WTC11 (cell line): Measurements from ENCODE around the gene LRRN3. TPM values are rescaled to one million over a fixed set of nuclear protein-coding genes. Genes with fewer than 3 reads are reported as not detected.

ENCODE experiments used
- ATAC-seq: fragments of 200-7000 bp; cut with Tn5 transposase; 2 replicates; pipeline ENCODE4 v1.10.0; 2021; ENCODE audit warnings: mild to moderate bottlenecking, moderate library complexity
- CTCF ChIA-PET: fragments of 300-600 bp; sonication (Branson Sonifier 250); formaldehyde crosslinking; loops from one replicate; lab custom pipeline; 2021; ENCODE audit warnings: antibody characterized with exemption; lab: Charles Lee
- POLR2A ChIA-PET: fragments of 350-600 bp; sonication (Branson Sonifier 250); formaldehyde crosslinking; loops from one replicate; lab custom pipeline; 2021; ENCODE audit warnings: antibody characterized with exemption; lab: Charles Lee
- DNase-seq: peaks from one replicate; pipeline ENCODE4 v3.0.0; 2021; ENCODE audit warnings: low spot score
- H3K27ac Mint-ChIP-seq: 2 replicates; pipeline ENCODE4 v1.8.0; 2021; ENCODE audit warnings: mixed read lengths
- H3K27me3 Mint-ChIP-seq: 2 replicates; pipeline ENCODE4 v1.8.0; 2021; ENCODE audit warnings: low read depth, mild to moderate bottlenecking, moderate library complexity, mixed read lengths
- H3K36me3 Mint-ChIP-seq: 2 replicates; pipeline ENCODE4 v1.8.0; 2021; ENCODE audit warnings: mixed read lengths
- H3K4me1 Mint-ChIP-seq: 2 replicates; pipeline ENCODE4 v1.8.0; 2022; ENCODE audit warnings: mixed read lengths
- H3K4me3 Mint-ChIP-seq: 2 replicates; pipeline ENCODE4 v1.8.0; 2021; ENCODE audit warnings: mild to moderate bottlenecking, moderate library complexity, mixed read lengths
- H3K9me3 Mint-ChIP-seq: 2 replicates; pipeline ENCODE4 v1.8.0; 2021; ENCODE audit warnings: mixed read lengths
- ATF2 ChIP-seq: sonication (generic); formaldehyde crosslinking; IDR thresholded peaks from 2 replicates; pipeline ENCODE4 v1.8.1; 2022; ENCODE audit warnings: low read depth, missing genetic modification reagents, borderline replicate concordance
- ATF6 ChIP-seq: sonication (generic); formaldehyde crosslinking; IDR thresholded peaks from 2 replicates; pipeline ENCODE4 v1.8.1; 2023; ENCODE audit warnings: mild to moderate bottlenecking, missing genetic modification reagents
- CTCF ChIP-seq: fragments of 200-600 bp; IDR thresholded peaks from 2 replicates; pipeline ENCODE4 v1.8.0; 2022; ENCODE audit warnings: antibody characterized with exemption
- EMX1 ChIP-seq: fragments of 250-450 bp; sonication (Bioruptor Pico); IDR thresholded peaks from 2 replicates; pipeline ENCODE4 v1.8.0; 2021; ENCODE audit warnings: mild to moderate bottlenecking
- HMGXB4 ChIP-seq: sonication (generic); formaldehyde crosslinking; IDR thresholded peaks from 2 replicates; pipeline ENCODE4 v1.8.1; 2023; ENCODE audit warnings: mild to moderate bottlenecking, moderate library complexity, missing genetic modification reagents
- MLX ChIP-seq: sonication (generic); formaldehyde crosslinking; IDR thresholded peaks from 2 replicates; pipeline ENCODE4 v1.8.1; 2023; ENCODE audit warnings: mild to moderate bottlenecking, missing genetic modification reagents, moderate library complexity
- MYBL2 ChIP-seq: sonication (generic); formaldehyde crosslinking; IDR thresholded peaks from 2 replicates; pipeline ENCODE4 v1.8.1; 2023; ENCODE audit warnings: mild to moderate bottlenecking, moderate library complexity, missing genetic modification reagents
- NFYB ChIP-seq: sonication (generic); formaldehyde crosslinking; conservative IDR thresholded peaks from 2 replicates; pipeline ENCODE4 v1.8.0; 2022; ENCODE audit warnings: low read depth, missing genetic modification reagents
- NR1H2 ChIP-seq: sonication (generic); formaldehyde crosslinking; IDR thresholded peaks from 2 replicates; pipeline ENCODE4 v1.9.0; 2021; ENCODE audit warnings: mild to moderate bottlenecking, moderate library complexity, missing genetic modification reagents
- PRDM15 ChIP-seq: sonication (generic); formaldehyde crosslinking; IDR thresholded peaks from 2 replicates; pipeline ENCODE4 v1.8.0; 2022; ENCODE audit warnings: missing genetic modification reagents
- SMAD3 ChIP-seq: sonication (generic); formaldehyde crosslinking; IDR thresholded peaks from 2 replicates; pipeline ENCODE4 v1.8.0; 2022; ENCODE audit warnings: missing genetic modification reagents, mild to moderate bottlenecking, borderline replicate concordance
- SMAD4 ChIP-seq: sonication (generic); formaldehyde crosslinking; IDR thresholded peaks from 2 replicates; pipeline ENCODE4 v1.8.0; 2022; ENCODE audit warnings: mild to moderate bottlenecking, missing genetic modification reagents
- TEAD1 ChIP-seq: sonication (generic); formaldehyde crosslinking; IDR thresholded peaks from 2 replicates; pipeline ENCODE4 v1.8.0; 2022; ENCODE audit warnings: mild to moderate bottlenecking, missing genetic modification reagents
- TEAD4 ChIP-seq: sonication (generic); formaldehyde crosslinking; IDR thresholded peaks from 2 replicates; pipeline ENCODE4 v1.8.0; 2022; ENCODE audit warnings: mild to moderate bottlenecking, missing genetic modification reagents
- TP53 ChIP-seq: sonication (generic); formaldehyde crosslinking; IDR thresholded peaks from 2 replicates; pipeline ENCODE4 v1.8.1; 2023; ENCODE audit warnings: mild to moderate bottlenecking, missing genetic modification reagents
- USF2 ChIP-seq: sonication (generic); formaldehyde crosslinking; IDR thresholded peaks from 2 replicates; pipeline ENCODE4 v1.8.1; 2023; ENCODE audit warnings: mild to moderate bottlenecking, missing genetic modification reagents, moderate library complexity
- ZMAT4 ChIP-seq: fragments of 250-450 bp; sonication (Bioruptor Pico); IDR thresholded peaks from 2 replicates; pipeline ENCODE4 v1.9.0; 2021; ENCODE audit warnings: mild to moderate bottlenecking
- ZNF219 ChIP-seq: sonication (generic); formaldehyde crosslinking; IDR thresholded peaks from 2 replicates; pipeline ENCODE4 v1.8.0; 2023; ENCODE audit warnings: missing genetic modification reagents, mild to moderate bottlenecking, borderline replicate concordance
- ZNF317 ChIP-seq: sonication (generic); formaldehyde crosslinking; IDR thresholded peaks from 2 replicates; pipeline ENCODE4 v1.8.1; 2023; ENCODE audit warnings: low read depth, mild to moderate bottlenecking, moderate library complexity, missing genetic modification reagents, borderline replicate concordance
- ZNF671 ChIP-seq: fragments of 250-450 bp; sonication (Bioruptor Pico); IDR thresholded peaks from 2 replicates; pipeline ENCODE4 v1.8.0; 2021; ENCODE audit warnings: mild to moderate bottlenecking
- total RNA-seq: library from RNA; stranded (reverse); gene quantifications from 3 replicates; pipeline ENCODE4 v1.2.3, GENCODE V29; 2021

LRRN3 gene
- total RNA-seq, 1 experiment from 2014 or later: 0.70 TPM

- ATAC-seq (no peak), DNase-seq (no peak)
- Mint-ChIP-seq H3K9me3 (no peaks in the 10 kb centered on the region), H3K4me3 (no peak overlapping the region), H3K27ac (no peak overlapping the region), H3K4me1 (peaks cover 40% of the 10 kb centered on the region), H3K27me3 (no peaks in the 10 kb centered on the region), H3K36me3 (no peaks in the 10 kb centered on the region)
- ChIA-PET POLR2A (no interaction called here), CTCF (no interaction called here)
- TF ChIP-seq SMAD4 (CRISPR knock-in tag): no peak
- no peak for TF ChIP-seq PRDM15 (CRISPR knock-in tag)
- no peak for TF ChIP-seq CTCF
- no peak for TF ChIP-seq MYBL2 (CRISPR knock-in tag)
- TF ChIP-seq NFYB (CRISPR knock-in tag): no peak
- TF ChIP-seq NR1H2: no peak
- TF ChIP-seq HMGXB4: no peak
- TF ChIP-seq ATF2: no peak
- no peak for TF ChIP-seq ZNF219 (CRISPR knock-in tag)
- no peak for TF ChIP-seq TEAD1 (CRISPR knock-in tag)
- TF ChIP-seq MLX (CRISPR knock-in tag): no peak
- no peak for TF ChIP-seq TEAD4 (CRISPR knock-in tag)
- no peak for TF ChIP-seq ZNF671 (CRISPR knock-in tag)
- no peak for TF ChIP-seq ATF6 (CRISPR knock-in tag)
- TF ChIP-seq TP53 (CRISPR knock-in tag): no peak
- no peak for TF ChIP-seq USF2 (CRISPR knock-in tag)
- no peak for TF ChIP-seq SMAD3 (CRISPR knock-in tag)
- TF ChIP-seq ZMAT4 (CRISPR knock-in tag): no peak
- TF ChIP-seq EMX1 (CRISPR knock-in tag): no peak
- no peak for TF ChIP-seq ZNF317
- TF ChIP-seq, all 79 proteins: peak for 0
Measured at GRCh38 chr7:111077001-111077400, 13.9 kb upstream of the LRRN3 start.
